GM12873 (cell line): ENCODE measurements around the gene CIAO2A.

ENCODE experiments used
- CTCF ChIP-seq: IDR thresholded peaks from 2 replicates; pipeline ENCODE4 v1.5.1; 2012; ENCODE audit warnings: low read depth, mild to moderate bottlenecking, moderate library complexity, low read length, control low read depth; ENCODE audit not compliant: insufficient read depth; ENCODE audit errors: missing control alignments

Gene CIAO2A

GRCh38 chr15:64037116-64037515, 56.5 kb downstream of the CIAO2A start:
- TF ChIP-seq CTCF: no peak

GRCh38 chr15:64035525-64035924, 58.1 kb downstream of the CIAO2A start:
- no peak for TF ChIP-seq CTCF

- no peak for TF ChIP-seq CTCF
Observed at GRCh38 chr15:64034519-64034918, 59.1 kb downstream of the CIAO2A start.

- no peak for TF ChIP-seq CTCF
Observed at GRCh38 chr15:64032329-64032728, 61.3 kb downstream of the CIAO2A start.

GRCh38 chr15:64030123-64030522, 63.5 kb downstream of the CIAO2A start:
- no peak for TF ChIP-seq CTCF

- TF ChIP-seq CTCF: no peak
Observed at GRCh38 chr15:64029633-64030032, 64.0 kb downstream of the CIAO2A start.

- no peak for TF ChIP-seq CTCF
Observed at GRCh38 chr15:64029110-64029509, 64.5 kb downstream of the CIAO2A start.

GRCh38 chr15:64026591-64026990, 67.0 kb downstream of the CIAO2A start:
- TF ChIP-seq CTCF: no peak
